Putamen (tissue), 1 donor: Measurements from ENCODE around the gene GALNT18.
"Not testable (repeated sequence)": the region's sequence is repeated elsewhere in the genome, so short reads cannot be mapped to it uniquely, and the experiment has no call there.

Source experiments
- DNase-seq: peaks from one replicate; pipeline ENCODE4 v3.0.0-alpha.2; 2016; ENCODE audit warnings: low spot score

The GALNT18 gene

GRCh38 chr11:11458485-11458884 is 163.3 kb downstream of the GALNT18 start:
- DNase-seq, result no peak

GRCh38 chr11:11458001-11458400 is 163.8 kb downstream of the GALNT18 start:
- no peak for DNase-seq

GRCh38 chr11:11456866-11457265 is 164.9 kb downstream of the GALNT18 start:
- DNase-seq, result no peak

GRCh38 chr11:11454671-11455223 is 167.1 kb downstream of the GALNT18 start:
- DNase-seq, result no peak

GRCh38 chr11:11451501-11452005 is 170.3 kb downstream of the GALNT18 start:
- DNase-seq, result no peak

- no peak for DNase-seq
Measured at GRCh38 chr11:11450744-11451362, 171.0 kb downstream of the GALNT18 start.

- no peak for DNase-seq
Measured at GRCh38 chr11:11449327-11449726, 172.5 kb downstream of the GALNT18 start.

GRCh38 chr11:11448626-11449025 is 173.2 kb downstream of the GALNT18 start:
- no peak for DNase-seq

- DNase-seq, result not testable (repeated sequence)
Measured at GRCh38 chr11:11447601-11448000, 174.2 kb downstream of the GALNT18 start.

GRCh38 chr11:11446967-11447366 is 174.8 kb downstream of the GALNT18 start:
- no peak for DNase-seq

- DNase-seq, result no peak
Measured at GRCh38 chr11:11446564-11446963, 175.2 kb downstream of the GALNT18 start.

GRCh38 chr11:11445441-11446185 is 176.2 kb downstream of the GALNT18 start:
- DNase-seq, result peak; percentile 46

GRCh38 chr11:11444804-11445131 is 177.0 kb downstream of the GALNT18 start:
- DNase-seq, result no peak

GRCh38 chr11:11444027-11444803 is 177.6 kb downstream of the GALNT18 start:
- DNase-seq, result peak; percentile 47

- DNase-seq, result no peak
Measured at GRCh38 chr11:11442791-11443190, 179.0 kb downstream of the GALNT18 start.

- no peak for DNase-seq
Measured at GRCh38 chr11:11441516-11441915, 180.3 kb downstream of the GALNT18 start.

GRCh38 chr11:11441091-11441490 is 180.7 kb downstream of the GALNT18 start:
- no peak for DNase-seq

GRCh38 chr11:11440144-11440543 is 181.7 kb downstream of the GALNT18 start:
- DNase-seq, result no peak

GRCh38 chr11:11439591-11439990 is 182.2 kb downstream of the GALNT18 start:
- no peak for DNase-seq

- DNase-seq, result no peak
Measured at GRCh38 chr11:11436715-11437313, 185.0 kb downstream of the GALNT18 start.

- DNase-seq, result no peak
Measured at GRCh38 chr11:11435635-11436034, 186.2 kb downstream of the GALNT18 start.

- DNase-seq, result no peak
Measured at GRCh38 chr11:11433960-11434359, 187.8 kb downstream of the GALNT18 start.
